NAMALWA (cell line): Measurements from ENCODE around the gene UNC45B.
"Not testable (repeated sequence)": the region's sequence is repeated elsewhere in the genome, so short reads cannot be mapped to it uniquely, and the experiment has no call there.

Experiments used
- DNase-seq: peaks from one replicate; pipeline ENCODE4 v3.0.0-alpha.2; 2015; ENCODE audit warnings: low spot score

UNC45B gene

GRCh38 chr17:35172321-35172720, 24.7 kb downstream of the UNC45B start:
- DNase-seq, result not testable (repeated sequence)

DNA sequence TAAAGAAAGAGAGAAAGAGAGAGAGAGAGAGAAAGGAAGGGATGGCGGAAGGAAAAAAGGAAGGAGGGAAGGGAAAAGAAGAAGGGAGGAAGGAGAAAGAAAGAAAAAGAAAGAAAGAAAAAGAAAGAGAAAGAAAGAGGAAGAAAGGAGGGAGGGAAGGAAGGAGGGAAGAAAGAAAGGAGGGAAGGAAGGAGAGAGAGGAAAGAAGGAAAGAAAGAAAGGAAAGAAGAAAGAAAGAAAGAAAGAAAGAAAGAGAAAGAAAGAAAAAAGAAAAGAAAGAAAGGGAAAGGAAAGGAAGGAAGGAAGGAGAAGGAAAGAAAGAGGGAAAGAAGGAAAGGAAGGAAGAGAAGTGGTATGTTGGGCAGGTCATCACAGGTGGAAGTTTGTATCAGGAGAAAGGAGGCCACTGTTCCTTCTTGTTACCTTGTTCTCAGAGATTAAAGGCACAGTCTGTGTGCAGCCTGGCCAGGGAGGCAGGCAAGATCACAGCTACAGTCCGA, 27.3 kb downstream of the UNC45B start:
- no peak for DNase-seq

- no peak for DNase-seq
These were observed 28.2 kb downstream of the UNC45B start for GRCh38 chr17:35175638-35176415.

DNA sequence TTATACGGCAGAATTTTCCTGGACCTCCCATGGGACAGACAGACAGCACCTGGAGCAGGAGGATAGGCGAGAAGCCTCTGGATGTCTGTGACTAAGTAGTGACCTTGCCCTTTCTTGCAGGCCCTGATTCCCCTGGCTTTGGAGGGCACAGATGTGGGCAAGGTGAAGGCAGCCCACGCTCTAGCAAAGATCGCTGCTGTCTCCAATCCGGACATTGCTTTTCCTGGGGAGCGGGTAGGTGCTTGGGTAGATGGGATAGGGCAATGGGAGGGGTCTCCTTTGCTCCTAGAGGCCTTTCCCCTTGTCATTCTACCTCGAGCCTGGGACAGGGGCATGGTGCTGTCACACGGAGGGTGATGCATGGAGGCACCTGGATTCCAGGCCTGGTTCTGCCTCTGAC, 29.3 kb downstream of the UNC45B start:
- DNase-seq, result no peak

GRCh38 chr17:35179379-35179778, 31.8 kb downstream of the UNC45B start:
- not testable (repeated sequence) for DNase-seq

DNA sequence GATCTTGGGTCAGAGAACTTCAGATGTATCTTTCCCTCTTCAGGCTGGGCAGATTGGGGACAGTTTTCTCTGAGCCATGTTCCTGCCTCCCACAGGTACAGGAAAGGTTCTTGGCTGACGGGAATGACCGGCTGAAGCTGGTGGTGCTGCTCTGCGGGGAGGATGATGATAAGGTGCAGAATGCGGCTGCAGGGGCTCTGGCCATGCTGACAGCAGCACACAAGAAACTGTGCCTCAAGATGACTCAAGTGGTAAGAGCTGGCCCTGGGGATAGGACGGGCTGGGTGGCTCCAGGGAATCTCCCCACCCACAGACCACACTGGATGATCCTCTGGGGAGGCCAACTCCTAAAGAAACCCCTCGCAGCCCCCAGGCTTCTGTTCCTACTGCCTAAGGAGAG, 35.7 kb downstream of the UNC45B start:
- no peak for DNase-seq

- DNase-seq, result no peak
These were observed 36.7 kb downstream of the UNC45B start for GRCh38 chr17:35184274-35184673.

GRCh38 chr17:35185849-35186248, 38.2 kb downstream of the UNC45B start:
- no peak for DNase-seq

GRCh38 chr17:35187481-35187880, 39.9 kb downstream of the UNC45B start:
- DNase-seq, result no peak

GRCh38 chr17:35188111-35188510, 40.5 kb downstream of the UNC45B start:
- no peak for DNase-seq

- no peak for DNase-seq
These were observed 41.7 kb downstream of the UNC45B start for GRCh38 chr17:35189291-35189690.

DNA sequence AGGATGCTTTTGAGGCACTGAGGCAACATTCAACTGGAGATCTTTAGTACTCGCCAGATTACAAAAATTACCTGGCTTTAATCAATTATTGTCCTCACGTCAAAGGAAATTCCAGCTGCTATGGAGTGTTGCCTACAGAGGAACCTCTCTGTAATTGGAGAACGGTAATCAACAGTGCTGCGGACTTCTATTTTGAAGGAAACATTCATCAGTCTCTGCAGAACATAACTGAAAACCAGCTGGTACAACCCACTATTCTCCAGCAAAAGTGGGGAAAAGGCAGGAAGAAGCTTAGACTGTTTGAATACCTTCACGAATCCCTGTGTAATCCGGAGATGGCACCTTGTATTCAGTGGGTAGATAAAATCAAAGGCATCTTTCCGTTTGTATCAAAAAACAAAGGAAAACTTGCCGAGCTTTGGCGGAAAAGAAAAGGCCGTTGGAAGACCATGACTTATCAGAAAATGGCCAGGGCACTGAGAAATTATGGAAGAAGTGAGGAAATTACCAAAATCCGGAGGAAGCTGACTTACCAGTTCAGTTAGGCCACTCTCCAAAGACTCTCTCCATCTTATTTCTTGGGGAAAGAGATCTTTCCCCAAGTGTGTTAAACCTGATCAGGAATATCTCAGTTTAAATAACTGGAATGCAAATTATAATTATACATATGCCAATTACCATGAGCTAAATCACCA, 43.5 kb downstream of the UNC45B start:
- no peak for DNase-seq

- DNase-seq, result no peak
These were observed 45.1 kb downstream of the UNC45B start for GRCh38 chr17:35192708-35193107.

- not testable (repeated sequence) for DNase-seq
These were observed 46.4 kb downstream of the UNC45B start, which contains the start of gene SLC35G3 for GRCh38 chr17:35194001-35194400. TSS of gene SLC35G3 (minus strand) at chr17:35194393. CDS start at chr17:35194307, 86 bp downstream.

- not testable (repeated sequence) for DNase-seq
These were observed 47.4 kb downstream of the UNC45B start for GRCh38 chr17:35195062-35195461.

DNA sequence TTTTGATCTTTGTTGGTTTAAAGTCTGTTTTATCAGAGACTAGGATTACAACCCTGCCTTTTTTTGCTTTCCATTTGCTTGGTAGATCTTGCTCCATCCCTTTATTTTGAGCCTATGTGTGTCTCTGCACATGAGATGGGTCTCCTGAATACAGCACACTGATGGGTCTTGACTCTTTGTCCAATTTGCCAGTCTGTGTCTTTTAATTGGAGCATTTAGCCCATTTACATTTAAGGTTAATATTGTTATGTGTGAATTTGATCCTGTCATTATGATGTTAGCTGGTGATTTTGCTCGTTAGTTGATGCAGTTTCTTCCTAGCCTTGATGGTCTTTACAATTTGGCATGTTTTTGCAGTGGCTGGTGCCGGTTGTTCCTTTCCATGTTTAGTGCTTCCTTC, 55.0 kb downstream of the UNC45B start:
- DNase-seq, result not testable (repeated sequence)

DNA sequence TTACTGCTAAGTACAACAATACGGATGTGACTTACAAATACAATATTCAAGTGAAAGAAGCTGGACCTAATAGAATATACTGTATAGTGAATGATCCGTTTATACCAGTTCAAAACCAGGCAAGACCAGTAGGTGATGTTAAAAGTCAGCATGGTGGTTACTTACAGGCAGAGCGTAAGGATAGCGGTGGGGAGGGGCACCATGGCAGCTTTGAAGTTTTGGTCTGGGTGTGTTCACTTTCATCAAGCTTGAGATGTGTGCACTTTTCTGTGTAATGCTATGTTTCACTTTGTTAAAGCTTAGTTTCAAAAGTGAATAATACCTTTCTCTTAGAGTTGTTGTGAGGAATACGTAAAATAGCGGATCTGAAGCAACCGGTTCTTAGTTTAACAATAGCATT, 63.1 kb downstream of the UNC45B start:
- no peak for DNase-seq

DNA sequence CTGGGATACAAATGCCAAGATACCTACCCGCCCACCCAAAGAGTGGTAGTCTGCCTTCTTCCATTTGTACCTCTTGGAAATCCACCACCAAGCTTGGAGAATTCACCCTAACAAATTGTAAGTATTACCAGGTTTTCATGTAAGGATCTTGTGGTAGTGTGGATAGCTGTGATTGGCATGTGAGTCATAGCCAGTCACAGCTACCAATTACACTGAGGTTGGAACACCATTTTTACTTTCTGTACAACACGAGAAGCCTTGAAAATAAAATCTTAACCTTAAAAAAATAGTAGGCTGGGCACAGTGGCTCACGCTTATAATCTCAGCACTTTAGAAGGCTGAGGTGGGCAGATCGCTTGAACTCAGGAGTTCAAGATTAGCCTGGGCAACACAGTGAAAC, 65.1 kb downstream of the UNC45B start:
- DNase-seq, result no peak

DNA sequence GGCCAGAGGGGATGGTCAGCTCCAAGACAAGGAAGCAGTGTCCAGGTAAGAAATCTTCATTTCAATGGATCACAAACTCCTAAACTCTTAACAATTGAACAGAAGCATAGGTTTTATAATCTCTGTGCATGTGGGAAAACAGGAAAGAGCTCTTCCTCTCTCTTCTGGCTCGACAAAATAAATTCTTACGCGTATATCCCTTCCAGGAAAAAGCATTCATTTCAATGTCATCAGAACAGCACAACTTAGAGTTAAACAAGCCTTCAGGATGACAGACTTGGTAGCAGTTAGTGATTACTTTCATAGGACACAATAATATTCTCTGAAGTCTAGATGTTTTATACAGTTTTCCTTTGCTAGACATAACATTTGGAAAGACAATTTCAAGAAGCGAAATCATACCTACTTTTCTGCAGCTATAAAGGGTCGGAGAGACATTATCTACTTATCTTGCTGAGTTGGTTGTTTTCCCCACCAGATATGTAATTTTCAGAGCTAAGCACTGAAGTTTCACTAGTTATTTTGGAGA, 65.9 kb downstream of the UNC45B start:
- DNase-seq, result no peak

DNA sequence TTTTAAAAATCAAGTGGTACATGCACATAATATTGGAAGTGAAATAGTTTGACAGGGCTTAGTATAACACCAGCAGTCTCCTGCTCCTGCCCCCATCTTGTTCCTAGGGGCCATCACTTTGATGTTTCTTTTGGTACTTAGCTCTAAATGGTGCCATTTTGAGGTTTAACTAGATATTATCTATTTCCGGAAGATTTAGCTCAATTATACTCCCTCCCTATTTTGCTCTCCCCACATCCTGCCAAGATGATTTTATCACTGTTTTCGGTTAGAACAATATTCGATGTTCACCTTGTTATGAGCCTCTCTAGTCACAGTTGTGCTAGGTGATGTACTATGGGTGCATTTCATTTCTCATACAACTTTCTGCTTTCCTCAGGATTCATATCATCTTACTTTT, 66.6 kb downstream of the UNC45B start:
- no peak for DNase-seq

DNA sequence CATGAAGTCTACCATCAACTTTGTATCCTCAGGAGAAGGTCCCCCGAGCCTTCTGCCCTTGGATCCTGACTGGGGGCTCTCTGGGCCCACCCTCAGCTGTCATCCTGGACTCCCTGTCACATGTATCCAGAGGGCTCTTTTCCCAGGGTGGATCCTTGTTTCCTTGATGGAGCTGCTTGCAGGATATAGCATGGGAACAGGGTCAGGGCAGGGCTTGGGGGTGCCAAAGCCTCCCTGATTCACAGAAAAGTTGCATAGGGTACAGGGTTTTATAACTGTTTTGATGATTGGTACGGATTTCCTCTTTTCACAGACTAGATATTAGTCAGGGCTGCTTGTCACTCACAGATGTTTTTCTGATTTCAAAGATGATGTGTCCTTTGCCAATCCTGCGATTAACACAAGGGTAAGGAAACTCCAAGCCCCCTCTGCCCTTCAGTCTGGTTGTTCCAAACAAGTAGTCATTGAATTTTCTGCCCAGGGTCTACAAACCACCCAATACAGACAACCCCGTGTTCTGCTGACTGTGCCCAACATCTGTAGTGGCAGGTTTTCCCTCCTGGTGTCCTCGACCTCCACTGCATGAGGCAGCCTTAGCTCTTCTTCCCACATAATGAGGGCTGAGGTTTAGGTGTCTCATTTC, 67.1 kb downstream of the UNC45B start:
- DNase-seq, result no peak

- DNase-seq, result no peak
These were observed 69.5 kb downstream of the UNC45B start for GRCh38 chr17:35217107-35217506.

GRCh38 chr17:35218915-35219314, 71.3 kb downstream of the UNC45B start:
- no peak for DNase-seq
